Mucosa of stomach (tissue), 1 donor: Measurements from ENCODE around the gene PLA2G2F.

Experiments
- H3K27me3 ChIP-seq: one replicate; pipeline ENCODE4 v1.7.0; 2013; ENCODE audit warnings: mild to moderate bottlenecking, low read length; ENCODE audit not compliant: control insufficient read depth, insufficient read depth
- H3K36me3 ChIP-seq: one replicate; pipeline ENCODE4 v1.7.0; 2013; ENCODE audit warnings: low read length; ENCODE audit not compliant: control insufficient read depth, insufficient read depth
- H3K4me1 ChIP-seq: one replicate; pipeline ENCODE4 v1.7.0; 2013; ENCODE audit warnings: mild to moderate bottlenecking, low read length; ENCODE audit not compliant: control insufficient read depth, insufficient read depth
- H3K4me3 ChIP-seq: one replicate; pipeline ENCODE4 v1.7.0; 2013; ENCODE audit warnings: low read length
- H3K9ac ChIP-seq: one replicate; pipeline ENCODE4 v1.7.0; 2013; ENCODE audit warnings: mild to moderate bottlenecking, low read length, moderate library complexity
- H3K9me3 ChIP-seq: one replicate; pipeline ENCODE4 v1.7.0; 2013; ENCODE audit warnings: mild to moderate bottlenecking, low read length, moderate library complexity; ENCODE audit not compliant: control insufficient read depth
- donor health status: Pancreatic carcinoma.

PLA2G2F gene

GRCh38 chr1:20168564-20169491 is 29.7 kb downstream of the PLA2G2F start:
- Histone ChIP-seq H3K4me1 (peaks cover 26% of the 10 kb centered on the region), H3K9ac (no peak overlapping the region), H3K9me3 (no peaks in the 10 kb centered on the region), H3K27me3 (peaks cover 3% of the 10 kb centered on the region), H3K4me3 (no peak overlapping the region), H3K36me3 (no peaks in the 10 kb centered on the region)

- Histone ChIP-seq H3K4me1 (peaks cover 26% of the 10 kb centered on the region), H3K36me3 (no peaks in the 10 kb centered on the region), H3K27me3 (peaks cover 3% of the 10 kb centered on the region), H3K4me3 (no peak overlapping the region), H3K9ac (no peak overlapping the region), H3K9me3 (no peaks in the 10 kb centered on the region)
Measured at GRCh38 chr1:20169932-20170331, 30.8 kb downstream of the PLA2G2F start.

DNA sequence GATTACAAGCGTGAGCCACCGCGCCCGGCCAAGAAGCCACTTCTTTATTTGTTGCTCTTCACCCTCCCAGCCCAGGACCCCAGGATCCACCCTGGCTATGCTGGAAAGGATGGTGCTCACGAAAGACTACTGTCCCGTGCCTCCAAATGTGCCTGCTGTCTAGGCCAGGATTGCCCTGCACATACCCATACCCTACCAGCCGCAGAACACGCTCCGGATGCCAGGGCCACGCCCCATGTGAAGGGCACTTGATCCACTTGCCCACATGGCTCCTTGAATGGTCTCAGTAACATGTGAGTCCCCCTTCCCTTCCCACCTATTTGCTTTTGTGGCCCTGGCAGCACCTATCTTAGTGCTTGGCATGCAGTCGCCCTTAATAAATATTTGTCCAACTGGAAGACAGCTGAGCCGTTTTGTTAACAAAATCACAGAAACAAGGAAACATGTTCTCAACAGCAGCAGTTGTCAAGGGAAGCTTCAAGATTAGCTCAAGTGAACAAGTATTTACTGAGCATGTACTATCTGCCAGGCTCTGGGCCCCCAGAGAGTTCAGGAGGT is 33.0 kb downstream of the PLA2G2F start:
- H3K9me3 ChIP-seq = no peaks in the 10 kb centered on the region

DNA sequence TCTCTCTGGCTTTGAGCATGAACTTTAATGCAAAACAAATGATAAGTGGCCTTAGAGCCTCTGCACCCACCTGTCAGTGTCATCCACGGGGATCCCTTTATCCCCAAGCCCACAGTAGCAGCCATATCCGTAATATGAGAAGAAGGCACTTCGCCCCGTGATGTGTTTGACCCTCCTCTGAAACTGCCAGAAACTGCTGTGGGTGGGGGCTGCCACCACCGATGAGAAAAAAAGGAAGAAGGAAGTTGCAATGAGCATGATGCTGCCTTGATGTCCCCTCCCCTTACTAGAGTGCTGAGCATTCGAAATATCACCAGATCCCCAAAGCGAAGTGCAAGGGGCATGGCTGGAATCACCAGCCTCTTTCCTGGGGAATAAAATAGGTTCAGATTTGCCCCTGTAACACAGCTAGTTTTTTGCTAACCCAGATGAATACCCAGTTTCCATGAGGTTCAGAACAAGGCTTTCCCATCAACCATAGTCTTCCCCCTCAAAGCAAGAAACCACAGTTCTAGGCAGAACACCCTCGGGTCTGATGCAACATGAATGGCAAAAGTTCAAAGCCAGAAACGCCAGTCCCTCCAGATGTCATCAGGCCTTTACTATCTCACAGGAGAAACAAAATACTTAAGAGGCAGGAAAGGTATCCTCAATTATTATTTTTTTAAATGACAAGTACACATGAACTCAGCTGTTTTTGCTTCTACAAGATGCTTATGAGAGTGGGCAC is 36.0 kb downstream of the PLA2G2F start:
- H3K9ac ChIP-seq = no peak overlapping the region
- H3K27me3 ChIP-seq = no peaks in the 10 kb centered on the region
- peaks cover 29% of the 10 kb centered on the region for H3K4me1 ChIP-seq

More for the DNA sequence above, 33.0 kb downstream of the PLA2G2F start:
- no peak overlapping the region for H3K9ac ChIP-seq
- no peak overlapping the region for H3K4me3 ChIP-seq
- H3K27me3 ChIP-seq = peaks cover 3% of the 10 kb centered on the region
- peaks cover 26% of the 10 kb centered on the region for H3K4me1 ChIP-seq
- no peaks in the 10 kb centered on the region for H3K36me3 ChIP-seq

GRCh38 chr1:20178634-20179370 is 39.7 kb downstream of the PLA2G2F start:
- H3K9ac ChIP-seq = no peak overlapping the region

More for the DNA sequence above, 36.0 kb downstream of the PLA2G2F start:
- no peak overlapping the region for H3K4me3 ChIP-seq
- H3K9me3 ChIP-seq = no peaks in the 10 kb centered on the region
- no peaks in the 10 kb centered on the region for H3K36me3 ChIP-seq

DNA sequence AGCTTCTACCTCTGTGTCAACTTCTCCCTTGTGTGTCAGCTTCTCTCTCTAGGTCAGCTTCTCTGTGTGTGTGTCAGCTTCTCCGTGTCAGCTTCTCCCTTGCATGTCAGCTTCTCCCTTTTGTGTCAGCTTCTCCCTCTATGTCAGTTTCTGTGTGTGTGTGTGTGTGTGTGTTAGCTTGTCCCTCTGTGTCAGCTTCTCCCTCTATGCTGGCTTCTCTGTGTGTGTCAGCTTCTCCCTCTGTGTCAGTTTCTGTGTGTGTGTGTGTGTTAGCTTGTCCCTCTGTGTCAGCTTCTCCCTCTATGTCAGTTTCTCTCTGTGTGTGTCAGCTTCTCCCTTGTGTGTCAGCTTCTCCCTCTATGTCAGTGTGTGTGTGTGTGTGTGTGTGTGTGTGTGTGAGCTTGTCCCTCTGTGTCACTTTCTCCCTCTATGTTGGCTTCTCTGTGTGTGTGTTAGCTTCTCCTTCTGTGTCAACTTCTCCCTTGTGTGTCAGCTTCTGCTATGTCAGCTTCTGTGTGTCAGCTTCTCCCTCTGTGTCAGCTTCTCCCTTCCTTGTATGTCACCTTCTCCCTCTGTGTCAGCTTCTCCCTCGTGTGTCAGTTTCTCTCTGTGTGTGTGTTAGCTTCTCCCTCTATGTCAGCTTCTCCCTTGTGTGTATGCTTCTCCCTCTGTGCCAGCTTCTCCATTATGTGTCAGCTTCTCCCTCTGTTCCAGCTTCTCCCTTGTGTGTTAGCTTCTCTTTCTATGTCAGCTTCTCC is 40.4 kb downstream of the PLA2G2F start:
- H3K9ac ChIP-seq = no peak overlapping the region

More at GRCh38 chr1:20178634-20179370, 39.7 kb downstream of the PLA2G2F start:
- no peaks in the 10 kb centered on the region for H3K36me3 ChIP-seq
- no peak overlapping the region for H3K4me3 ChIP-seq
- H3K4me1 ChIP-seq = peaks cover 16% of the 10 kb centered on the region
- no peaks in the 10 kb centered on the region for H3K9me3 ChIP-seq
- H3K27me3 ChIP-seq = no peaks in the 10 kb centered on the region

GRCh38 chr1:20180129-20180843 is 41.2 kb downstream of the PLA2G2F start:
- Histone ChIP-seq H3K4me3 (no peak overlapping the region), H3K36me3 (no peaks in the 10 kb centered on the region), H3K4me1 (peaks cover 18% of the 10 kb centered on the region), H3K9me3 (no peaks in the 10 kb centered on the region), H3K9ac (no peak overlapping the region), H3K27me3 (peaks cover 6% of the 10 kb centered on the region)

More for the DNA sequence above, 40.4 kb downstream of the PLA2G2F start:
- no peak overlapping the region for H3K4me3 ChIP-seq
- H3K4me1 ChIP-seq = peaks cover 16% of the 10 kb centered on the region
- no peaks in the 10 kb centered on the region for H3K9me3 ChIP-seq
- H3K36me3 ChIP-seq = no peaks in the 10 kb centered on the region
- no peaks in the 10 kb centered on the region for H3K27me3 ChIP-seq

DNA sequence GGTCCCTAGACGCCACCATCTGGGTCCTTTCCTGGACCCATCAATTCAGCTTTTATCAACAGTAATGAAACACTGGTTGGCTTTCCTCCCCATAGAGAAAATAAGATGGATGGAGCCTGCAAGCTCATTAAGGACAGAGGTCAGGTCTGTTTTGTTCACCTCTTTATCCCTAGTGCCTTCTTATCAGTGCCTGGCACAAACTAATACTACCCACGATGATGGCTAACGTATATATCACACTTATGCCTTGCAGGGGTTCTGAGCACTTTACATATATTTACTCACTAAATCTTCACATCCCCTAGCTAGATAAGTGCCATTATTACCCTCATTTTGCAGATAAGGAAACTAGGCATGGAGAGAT is 41.7 kb downstream of the PLA2G2F start:
- Histone ChIP-seq H3K9ac (no peak overlapping the region), H3K27me3 (peaks cover 7% of the 10 kb centered on the region), H3K9me3 (no peaks in the 10 kb centered on the region), H3K4me1 (peaks cover 22% of the 10 kb centered on the region), H3K36me3 (no peaks in the 10 kb centered on the region), H3K4me3 (no peak overlapping the region)

DNA sequence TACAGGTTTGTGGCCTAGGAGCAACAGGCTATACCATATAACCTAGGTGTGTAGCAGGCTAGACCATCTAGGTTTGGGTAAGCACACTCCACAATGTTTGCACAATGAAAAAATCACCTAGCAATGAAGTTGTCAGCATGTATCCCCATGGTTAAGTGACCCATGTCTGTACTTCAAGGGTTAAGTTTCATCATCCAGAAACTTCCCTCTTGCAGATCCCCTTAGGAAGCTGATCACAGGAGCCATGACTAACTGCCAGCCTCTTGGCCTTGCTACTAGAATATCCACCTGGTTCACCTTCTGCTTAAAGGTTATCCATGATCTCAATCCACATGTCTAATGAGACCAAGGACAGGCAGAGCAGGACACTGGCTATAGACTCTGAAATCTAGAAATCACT is 43.3 kb downstream of the PLA2G2F start:
- Histone ChIP-seq H3K36me3 (no peaks in the 10 kb centered on the region), H3K9me3 (no peaks in the 10 kb centered on the region), H3K4me3 (no peak overlapping the region), H3K4me1 (peaks cover 36% of the 10 kb centered on the region), H3K9ac (no peak overlapping the region), H3K27me3 (peaks cover 9% of the 10 kb centered on the region)

GRCh38 chr1:20183035-20183434 is 43.9 kb downstream of the PLA2G2F start:
- no peaks in the 10 kb centered on the region for H3K9me3 ChIP-seq
- H3K4me3 ChIP-seq = no peak overlapping the region
- no peaks in the 10 kb centered on the region for H3K36me3 ChIP-seq
- H3K4me1 ChIP-seq = peaks cover 43% of the 10 kb centered on the region
- peaks cover 9% of the 10 kb centered on the region for H3K27me3 ChIP-seq
- no peak overlapping the region for H3K9ac ChIP-seq
